CD4-positive, alpha-beta T cell treated with Interleukin-6 at 100 ng/mL for 8 hours (primary cell): Measurements from ENCODE around the gene SMAP2.
"Not testable (repeated sequence)": the region's sequence is repeated elsewhere in the genome, so short reads cannot be mapped to it uniquely, and the experiment has no call there.

ENCODE experiments used
- DNase-seq: peaks from one replicate; pipeline ENCODE4 v3.0.0-alpha.2; 2020; ENCODE audit warnings: mixed read lengths, low spot score

The SMAP2 gene

DNA sequence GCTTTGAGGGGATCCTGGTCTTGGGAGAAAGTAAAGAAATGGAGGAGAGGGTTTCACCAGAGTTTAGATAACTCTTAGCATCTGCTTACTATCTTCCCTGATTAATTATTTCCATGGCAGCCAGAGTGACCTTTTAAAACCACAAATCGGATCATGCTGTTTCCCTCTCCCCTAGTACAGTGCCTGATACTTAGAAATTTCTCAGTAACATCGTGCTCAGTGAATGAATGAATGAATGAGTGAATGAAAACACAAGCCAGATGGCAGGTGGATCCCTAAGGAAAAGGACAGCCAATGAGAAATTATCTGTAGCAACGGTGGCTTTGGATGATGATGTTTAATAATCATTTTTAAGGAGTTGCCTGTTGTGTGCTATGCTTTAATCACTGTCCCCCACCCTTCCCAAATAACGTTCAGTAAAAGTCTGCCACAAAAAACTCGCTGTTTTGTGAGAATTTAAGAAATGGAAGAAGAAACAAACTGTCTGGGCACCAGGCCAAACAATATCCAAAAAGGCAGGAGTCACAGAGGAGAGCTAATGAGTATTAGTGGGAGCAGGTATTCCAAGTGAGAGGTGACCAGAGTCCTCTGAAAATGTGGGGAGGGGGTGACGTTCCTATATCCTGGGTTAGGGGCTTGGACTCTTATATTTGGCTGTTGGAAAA lies 737 bp upstream of the SMAP2 start:
- no peak for DNase-seq

DNA sequence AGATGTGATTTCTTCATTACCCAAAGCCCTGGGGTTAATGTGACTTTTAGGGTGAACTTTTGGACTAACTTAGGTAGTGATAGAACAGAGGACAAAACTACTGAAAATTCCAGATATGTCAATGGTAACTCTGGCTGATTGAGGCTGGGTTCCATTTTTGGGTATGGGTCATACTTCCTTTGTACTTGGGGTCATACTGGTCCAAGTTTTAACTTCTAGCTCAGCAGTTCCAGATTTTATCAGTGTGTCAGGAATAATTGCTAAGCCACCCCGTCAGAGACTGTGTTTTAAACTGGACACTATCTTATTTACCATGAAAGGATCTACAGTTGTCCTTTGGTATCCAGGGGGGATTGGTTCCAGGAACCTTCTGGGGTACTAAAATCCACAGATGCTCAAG lies 4.0 kb downstream of the SMAP2 start:
- no peak for DNase-seq

DNA sequence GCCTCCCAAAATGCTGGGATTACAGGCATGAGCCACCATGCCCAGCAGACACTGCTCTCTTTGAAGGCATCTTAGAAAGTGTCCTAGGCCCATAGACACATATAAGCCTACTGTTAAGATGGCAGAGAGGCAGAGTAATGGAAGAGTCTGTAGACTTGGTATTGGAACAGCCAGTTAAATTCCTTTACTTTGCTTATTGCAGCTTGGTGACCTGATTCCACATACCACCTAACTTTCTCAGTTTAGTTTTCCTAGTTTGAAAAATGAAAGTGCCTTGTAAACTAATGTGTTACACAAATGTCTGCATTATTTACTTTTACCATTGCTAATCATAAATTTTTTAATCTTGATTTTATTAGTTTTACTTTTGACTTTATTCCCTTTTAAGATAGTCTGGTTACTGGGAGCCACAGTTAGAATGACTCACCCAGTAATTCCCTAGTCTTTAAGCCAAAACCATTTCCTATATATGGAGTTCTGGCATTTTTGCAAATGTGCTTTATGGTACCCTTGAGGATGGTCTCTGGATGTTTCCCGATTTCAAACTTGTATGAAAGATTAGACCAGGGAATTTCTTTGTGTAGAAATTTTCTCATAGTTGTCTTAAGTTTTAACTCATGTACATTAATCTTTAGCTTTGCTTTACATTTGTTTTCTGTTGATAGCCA lies 6.4 kb downstream of the SMAP2 start:
- DNase-seq, result no peak

DNA sequence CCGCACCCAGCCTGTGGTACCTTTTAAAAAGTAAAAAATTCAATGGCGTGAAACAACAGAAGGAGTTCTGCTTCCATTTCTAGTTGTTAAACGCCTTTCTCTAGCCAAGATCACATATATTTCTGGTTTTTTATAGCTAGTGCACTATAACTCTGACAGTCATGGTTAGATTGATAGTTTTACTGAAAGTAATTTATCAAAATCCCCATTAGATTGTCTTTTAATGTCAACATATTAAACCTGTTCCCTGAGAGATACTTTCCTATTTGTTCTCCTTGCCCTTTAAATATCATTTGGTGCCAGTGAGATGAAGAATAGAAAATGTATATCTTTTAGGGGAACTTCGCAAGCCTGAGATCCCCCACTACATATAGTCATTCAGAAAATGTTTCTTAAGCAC lies 7.3 kb downstream of the SMAP2 start:
- DNase-seq, result no peak

DNA sequence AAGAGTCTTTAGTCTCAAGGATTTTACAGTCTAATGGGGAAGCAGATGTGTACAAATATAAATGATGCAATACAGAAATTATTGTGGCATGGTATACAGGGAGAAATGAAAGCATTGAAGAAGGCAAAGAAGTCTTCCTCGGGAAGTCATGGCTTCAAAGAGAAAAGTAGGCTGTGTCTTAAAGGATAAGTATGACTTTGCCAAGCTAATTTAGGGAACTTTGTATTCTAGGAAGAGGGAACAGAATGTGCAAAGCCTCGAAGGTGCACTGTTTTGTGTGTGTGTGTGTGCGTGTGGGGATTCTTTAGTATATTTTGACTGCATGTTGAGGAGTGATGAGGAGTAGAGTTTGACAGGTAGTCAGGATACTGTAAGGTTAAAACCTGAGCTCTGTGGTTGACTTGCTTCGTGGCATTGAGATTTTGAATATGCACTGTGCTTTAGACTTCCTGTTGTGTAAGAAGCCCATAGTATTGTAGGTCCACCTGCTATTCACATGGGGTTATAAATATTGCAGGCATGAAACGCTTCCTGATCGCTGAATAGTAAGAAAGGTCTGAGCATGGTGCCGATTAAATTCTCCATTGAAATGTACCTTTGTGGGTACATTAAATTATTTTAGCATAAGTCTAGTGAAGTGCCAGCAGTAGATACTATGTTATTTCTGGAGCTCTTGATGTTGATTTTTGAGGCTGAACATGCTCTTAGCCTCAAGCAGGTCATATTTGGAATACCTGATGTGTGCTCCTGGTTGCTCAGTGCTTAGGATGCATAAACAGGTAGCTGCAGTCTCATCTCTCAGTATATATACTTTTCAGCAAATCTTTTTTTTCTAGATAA lies 8.0 kb downstream of the SMAP2 start:
- peak; percentile 67 for DNase-seq

DNA sequence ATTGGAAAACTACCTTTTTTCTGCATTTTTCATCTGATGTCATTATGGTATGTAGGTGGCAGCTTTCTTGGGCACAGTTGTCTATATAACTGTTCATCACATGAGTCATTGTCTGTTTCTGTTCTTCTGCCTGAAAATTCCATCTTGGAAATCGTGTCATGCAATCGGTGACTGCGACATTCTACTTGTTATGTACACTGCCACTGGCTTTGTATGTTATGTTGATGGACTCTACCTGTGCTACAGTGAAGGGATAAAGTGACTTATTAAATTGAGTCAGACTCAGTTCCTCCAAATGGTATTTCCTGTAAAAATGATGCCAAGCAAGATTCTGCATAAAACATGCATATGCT lies 8.6 kb downstream of the SMAP2 start:
- DNase-seq, result no peak

DNA sequence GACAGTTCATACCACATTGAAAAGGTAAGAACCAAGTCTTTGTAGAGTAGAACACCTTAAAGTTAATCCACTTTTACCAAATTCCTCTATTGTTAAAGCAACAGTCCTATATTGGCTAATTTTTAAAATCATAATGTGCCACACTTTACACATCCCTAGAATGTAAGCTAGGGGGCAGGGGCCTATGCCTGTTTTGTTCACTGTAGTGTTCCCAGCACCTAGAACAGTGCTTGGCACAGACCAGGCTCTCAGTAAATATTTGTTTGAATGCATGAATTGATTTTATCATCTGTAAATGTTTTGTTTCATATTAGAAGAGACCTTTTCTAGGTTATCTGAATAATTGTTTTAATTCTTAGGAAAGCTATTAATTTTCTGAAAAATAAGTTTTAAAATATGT lies 9.1 kb downstream of the SMAP2 start:
- DNase-seq, result no peak

DNA sequence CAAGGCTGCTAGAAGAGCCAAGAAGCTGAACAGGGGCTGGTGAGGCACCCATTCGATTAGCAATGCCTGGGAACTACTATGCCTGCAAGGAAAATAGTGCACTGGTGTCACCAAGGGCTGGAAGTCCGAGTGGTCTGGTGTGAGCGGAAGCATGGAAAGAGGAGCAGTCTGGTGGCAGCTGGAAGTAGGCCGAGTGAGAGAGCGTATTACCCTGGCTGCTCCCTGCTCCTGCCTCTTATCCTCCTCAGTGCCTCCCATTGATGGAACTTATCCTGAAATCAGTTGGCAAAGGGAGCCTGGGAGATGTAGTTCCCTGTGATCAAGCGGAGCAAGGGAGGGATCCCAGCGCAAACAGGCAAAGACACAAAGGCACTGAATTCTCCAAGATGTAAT lies 9.6 kb downstream of the SMAP2 start:
- DNase-seq, result no peak

DNA sequence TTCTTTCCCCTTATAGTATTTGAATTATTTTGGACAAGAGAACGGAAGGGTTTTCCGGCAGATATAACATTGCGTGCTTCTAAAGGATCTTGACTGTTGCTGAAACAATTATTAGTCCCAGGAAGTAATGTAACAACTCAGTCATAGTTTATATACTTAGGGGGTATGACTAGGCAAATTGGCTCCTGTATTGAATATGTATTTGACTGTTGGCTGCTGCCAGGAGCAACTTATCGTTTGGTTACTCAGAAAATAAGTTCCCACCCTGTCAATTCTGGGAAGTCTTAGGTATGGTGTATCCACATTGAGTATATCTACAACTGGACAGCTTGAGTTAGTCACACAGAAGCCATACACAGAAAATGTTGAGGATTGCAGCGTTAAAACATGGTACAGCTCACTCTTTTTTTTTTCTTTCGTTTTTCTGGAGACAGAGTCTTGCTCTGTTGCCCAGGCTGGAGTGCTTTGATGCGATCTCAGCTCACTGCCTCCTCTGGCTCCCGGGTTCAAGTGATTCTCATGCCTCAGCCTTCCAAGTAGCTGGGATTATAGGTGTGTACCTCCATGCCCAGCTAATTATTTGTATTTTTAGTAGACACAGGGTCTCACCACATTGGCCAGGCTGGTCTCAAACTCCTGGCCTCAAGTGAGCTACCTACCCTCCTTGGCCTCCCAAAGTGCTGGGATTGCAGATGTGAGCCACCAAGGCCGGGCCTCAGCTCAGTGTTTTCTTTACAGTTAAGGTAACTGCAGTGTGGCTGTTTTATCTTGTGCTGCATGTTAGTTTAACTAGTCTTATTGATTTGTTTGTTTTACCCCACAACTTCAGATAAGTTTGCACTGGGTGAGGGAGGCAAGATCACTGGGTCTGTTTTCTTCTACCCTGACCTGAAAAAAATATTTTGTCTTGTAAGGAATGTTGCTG lies 10.2 kb downstream of the SMAP2 start:
- DNase-seq, result no peak

DNA sequence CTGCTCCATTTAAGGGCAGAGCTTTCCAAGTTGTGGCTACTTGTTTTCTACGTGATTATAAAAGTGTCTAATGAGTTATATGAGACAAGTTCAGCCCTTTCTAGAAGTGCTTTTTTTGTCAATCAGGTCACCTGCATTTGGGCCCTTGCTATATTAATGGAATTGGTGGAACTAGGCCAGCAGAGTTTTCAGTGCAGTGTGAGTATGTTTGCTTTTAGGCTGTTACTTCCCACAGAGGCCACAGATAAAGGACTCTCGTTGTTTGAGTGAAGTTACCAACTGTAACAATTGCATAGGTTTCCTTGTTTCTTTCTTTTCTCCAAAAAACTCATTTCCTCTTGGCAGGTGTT lies 10.9 kb downstream of the SMAP2 start:
- DNase-seq, result no peak

DNA sequence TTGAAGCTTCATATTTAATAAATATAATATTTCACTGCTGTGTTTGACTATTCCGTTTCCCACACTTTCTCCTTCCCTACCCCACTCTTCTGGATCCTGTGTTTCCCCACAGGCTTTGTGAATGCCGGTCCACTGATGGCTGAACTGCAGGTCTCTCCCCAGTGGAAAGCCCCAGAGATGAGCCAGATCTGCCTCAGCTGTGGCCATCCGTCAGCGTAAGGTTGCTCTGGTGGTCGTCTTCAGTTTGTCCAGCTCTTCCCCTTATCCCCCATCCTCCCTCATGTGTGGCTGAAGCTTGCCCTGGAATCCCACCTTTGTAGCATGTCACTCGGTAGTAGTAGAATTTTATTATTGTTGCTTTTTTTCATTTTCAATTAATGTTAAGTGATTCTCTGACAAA lies 11.4 kb downstream of the SMAP2 start:
- DNase-seq, result no peak

DNA sequence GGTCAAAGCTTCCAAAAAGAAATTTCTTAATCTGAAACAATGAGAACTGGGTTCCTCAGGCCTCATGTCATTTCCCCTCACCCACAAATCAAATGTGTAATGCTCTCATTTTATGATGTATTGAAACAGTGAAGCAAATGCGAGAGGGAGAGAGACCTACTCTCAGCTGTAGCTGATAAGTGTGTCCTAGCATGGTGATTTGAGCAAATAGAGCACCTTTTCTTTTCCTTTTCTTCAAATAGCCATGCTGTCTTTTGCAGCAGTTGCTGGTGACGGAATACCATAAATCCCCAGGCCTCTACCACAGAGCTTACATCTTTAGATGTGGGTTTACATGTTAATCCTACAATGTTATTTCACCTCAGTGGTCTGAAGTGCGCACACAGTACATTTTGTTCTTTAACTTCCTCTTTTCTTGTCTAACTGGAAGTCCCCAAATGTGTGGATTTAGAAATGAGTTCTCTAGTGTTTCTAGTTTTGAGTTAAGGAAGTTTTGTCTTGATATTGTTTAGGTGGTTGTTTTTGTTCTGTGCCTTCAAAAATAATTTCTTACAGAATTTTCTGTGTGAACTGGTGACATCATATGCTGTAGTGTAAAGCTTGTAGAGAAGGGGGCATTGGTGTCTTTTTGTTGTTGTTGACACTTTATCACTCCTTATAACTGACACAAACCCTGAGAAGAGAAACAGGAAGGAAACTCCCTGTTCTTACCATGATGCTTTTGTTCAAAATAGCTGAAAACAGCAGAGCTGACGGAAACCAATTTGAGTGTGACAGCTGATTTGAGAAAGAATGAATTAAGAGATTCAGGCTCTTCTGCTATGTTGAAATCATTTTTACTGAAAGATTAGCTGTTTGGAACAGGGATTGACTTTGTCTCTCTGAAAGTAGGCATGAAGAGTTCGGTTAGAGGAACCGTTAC lies 12.2 kb downstream of the SMAP2 start:
- peak; percentile 84 for DNase-seq

DNA sequence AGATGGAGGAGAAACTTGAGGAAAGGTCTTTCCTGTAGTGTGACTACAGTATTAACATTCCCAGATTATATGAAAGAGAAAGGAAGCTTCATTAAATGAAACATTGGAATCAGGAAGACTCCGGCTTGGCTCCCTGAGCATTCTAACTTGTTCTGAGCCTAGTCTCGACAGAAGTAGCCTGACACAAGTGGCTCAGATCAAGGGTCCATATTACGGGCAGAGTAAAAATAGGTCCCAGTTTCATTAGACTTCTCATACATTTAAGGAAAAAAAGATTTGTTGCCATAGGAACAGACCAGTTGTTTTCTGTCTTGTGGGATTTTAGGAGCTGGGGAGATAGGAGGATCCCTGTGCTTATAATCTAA lies 12.8 kb downstream of the SMAP2 start:
- DNase-seq, result no peak

DNA sequence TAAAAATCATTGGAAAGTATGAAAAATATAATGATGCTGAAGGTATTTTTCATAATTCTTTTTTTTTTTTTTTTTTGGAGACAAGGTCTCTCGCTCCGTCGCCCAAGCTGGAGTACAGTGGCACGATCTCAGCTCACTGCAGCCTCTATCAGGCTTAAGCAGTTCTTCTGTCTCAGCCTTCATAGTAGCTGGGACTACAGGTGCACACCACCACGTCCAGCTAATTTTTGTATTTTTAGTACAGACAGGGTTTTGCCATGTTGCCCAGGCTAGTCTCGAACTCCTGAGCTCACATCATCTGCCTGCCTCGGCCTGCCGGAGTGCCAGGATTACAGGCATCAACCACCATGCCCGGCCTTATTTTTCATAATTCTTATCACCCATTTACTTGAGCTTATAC lies 13.3 kb downstream of the SMAP2 start:
- no peak for DNase-seq

DNA sequence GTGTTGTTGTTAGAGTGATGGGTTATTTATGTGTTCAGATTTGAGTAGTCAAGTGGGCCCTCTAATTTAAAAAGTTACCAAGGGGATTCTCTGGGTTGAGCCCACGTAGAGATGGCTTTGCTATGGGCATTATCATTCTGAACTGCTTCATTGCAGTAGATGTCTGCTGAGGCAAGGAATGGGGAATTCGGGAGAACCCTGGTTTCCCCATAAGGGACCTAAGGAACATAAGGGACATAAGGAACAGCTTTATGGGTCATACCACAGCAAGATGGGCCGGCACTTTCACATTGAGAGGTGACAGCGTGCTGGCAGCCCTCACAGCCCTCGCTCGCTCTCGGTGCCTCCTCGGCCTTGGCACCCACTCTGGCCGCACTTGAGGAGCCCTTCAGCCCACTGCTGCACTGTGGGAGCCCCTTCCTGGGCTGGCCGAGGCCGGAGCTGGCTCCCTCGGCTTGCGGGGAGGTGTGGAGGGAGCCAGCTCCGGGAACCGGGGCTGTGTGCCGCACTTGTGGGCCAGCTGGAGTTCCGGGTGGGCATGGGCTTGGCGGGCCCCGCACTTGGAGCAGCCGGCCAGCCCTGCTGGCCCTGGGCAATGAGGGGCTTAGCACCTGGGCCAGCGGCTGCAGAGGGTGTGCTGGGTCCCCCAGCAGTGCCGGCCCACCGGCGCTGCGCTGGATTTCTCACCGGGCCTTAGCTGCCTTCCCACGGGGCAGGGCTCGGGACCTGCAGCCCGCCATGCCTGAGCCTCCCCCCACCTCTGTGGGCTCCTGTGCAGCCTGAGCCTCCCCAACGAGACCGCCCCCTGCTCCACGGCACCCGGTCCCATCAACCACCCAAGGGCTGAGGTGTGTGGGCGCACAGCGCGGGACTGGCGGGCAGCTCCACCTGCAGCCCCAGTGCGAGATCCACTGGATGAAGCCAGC lies 14.1 kb downstream of the SMAP2 start:
- DNase-seq, result not testable (repeated sequence)

DNA sequence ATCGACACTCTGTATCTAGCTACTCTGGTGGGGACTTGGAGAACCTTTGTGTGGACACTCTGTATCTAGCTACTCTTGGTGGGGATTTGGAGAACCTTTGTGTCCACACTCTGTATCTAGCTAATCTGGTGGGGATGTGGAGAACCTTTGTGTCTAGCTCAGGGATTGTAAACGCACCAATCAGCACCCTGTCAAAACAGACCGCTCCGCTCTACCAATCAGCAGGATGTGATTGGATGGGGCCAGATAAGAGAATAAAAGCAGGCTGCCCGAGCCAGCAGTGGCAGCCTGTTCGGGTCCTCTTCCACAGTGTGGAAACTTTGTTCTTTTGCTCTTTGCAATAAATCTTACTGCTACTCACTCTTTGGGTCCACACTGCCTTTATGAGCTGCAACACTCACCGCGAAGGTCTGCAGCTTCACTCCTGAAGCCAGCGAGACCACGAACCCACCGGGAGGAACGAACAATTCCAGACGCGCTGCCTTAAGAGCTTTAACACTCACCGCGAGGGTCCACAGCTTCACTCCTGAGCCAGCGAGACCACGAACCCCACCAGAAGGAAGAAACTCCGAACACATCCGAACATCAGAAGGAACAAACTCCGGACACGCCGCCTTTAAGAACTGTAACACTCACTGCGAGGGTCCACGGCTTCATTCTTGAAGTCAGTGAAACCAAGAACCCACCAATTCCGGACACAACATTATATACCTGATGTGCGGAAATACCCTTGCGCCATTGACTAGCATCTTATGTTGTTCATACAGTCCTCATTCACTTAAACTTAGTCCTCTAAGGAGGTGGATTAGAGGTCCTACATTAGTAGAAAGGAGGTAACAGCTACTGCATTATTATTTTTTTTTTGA lies 15.2 kb downstream of the SMAP2 start:
- DNase-seq, result peak; percentile 46

DNA sequence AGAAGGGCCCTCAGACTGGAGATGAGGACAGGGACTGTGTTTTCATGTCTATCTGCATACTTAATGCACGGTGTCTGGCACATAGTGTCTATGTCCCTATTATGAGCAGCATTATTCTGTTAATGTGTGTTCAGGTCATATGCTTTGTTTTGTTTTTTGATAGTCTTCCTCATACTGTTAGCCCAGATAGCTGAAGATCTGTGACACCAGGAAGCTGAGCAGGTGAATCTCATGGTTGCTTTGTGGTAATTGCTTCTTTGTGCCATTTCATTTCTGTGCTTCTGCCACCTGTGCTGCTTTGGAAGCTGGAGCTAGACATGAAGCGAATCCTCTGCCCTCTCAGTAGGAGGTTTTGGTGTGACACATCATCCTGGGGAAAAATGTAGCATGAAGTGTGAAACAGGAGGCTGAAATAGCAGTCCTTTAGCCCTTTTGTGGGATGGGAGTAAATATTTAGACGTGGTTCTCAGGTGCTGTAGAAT lies 15.8 kb downstream of the SMAP2 start:
- peak; percentile 46 for DNase-seq

DNA sequence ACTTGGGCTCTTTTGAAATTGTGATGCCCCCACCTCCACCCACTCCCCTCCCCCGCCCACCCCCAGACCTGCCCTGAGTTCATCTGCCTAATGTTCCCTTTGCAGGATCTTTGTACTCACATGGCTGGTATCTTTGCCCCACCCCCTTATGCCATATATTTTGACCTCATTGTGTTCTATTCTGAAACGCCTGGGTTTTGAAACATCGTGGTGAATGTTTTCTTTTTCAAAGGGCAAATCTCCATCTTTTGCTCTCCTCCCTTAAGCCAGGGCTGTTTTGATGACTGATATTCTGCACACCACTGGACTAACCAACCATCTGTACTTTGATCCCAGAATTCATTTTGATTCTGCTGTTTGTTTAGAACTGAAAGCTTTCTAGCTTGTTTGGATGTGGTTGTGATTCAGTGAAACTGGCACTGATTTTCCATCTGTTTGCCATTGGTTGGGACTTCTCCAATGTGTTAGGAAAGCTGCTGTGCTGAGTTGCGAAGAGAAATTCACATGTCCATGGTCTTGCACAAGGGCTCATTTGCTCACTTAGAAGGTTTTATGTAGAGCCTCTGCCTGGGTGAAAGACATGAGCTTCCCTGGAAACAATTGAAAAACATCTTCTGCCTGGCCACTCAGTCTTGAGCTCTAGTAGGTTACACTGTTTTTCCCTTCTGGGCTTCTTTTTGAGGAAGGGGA lies 16.5 kb downstream of the SMAP2 start:
- no peak for DNase-seq
